K562 (cell line): Measurements from ENCODE around the gene ARHGAP26. TPM values are rescaled to one million over a fixed set of nuclear protein-coding genes. Genes with fewer than 3 reads are reported as not detected.

ENCODE experiments used
- CBX3 ChIP-seq, 2 experiments: IDR thresholded peaks; 1 replicate in 1 of 2; 2 replicates in 1 of 2; pipeline ENCODE4 v1.6.1; 2012; ENCODE audit warnings: inconsistent platforms in 2 of 2, low read length in 2 of 2, borderline replicate concordance in 1 of 2, control low read depth in 1 of 2
- ETV1 ChIP-seq: fragments of 450-650 bp; conservative IDR thresholded peaks from 2 replicates; pipeline ENCODE4 v1.6.1; 2016; ENCODE audit warnings: missing genetic modification characterization, control low read depth, low read depth, missing compliant biosample characterization
- MTA2 ChIP-seq: fragments of 450-650 bp; IDR thresholded peaks from 2 replicates; pipeline ENCODE4 v1.6.1; 2016; ENCODE audit warnings: low read depth
- PHB ChIP-seq: fragments of 250-450 bp; sonication (Bioruptor Pico); IDR thresholded peaks from 2 replicates; pipeline ENCODE4 v1.5.0; 2021
- STAT5B ChIP-seq: fragments of 250-450 bp; sonication (Bioruptor Pico); IDR thresholded peaks from 2 replicates; pipeline ENCODE4 v1.8.0; 2021; ENCODE audit warnings: mild to moderate bottlenecking, inconsistent platforms
- polyA plus RNA-seq, 8 experiments: library from polyadenylated mRNA; depleted of rRNA in 4 of 8; stranded (reverse) in 5 of 8; unstranded in 3 of 8; fragments of >200 nt; fragmentation: Nextera tagmentation in 2 of 8; fragmentation: Illumina TruSeq in 1 of 8; extraction: Ambion mirVana in 2 of 8; extraction: Trizol in 1 of 8; gene quantifications; 2 replicates each; pipeline versions ENCODE4 v1.2.1 to v1.2.3, GENCODE V29; 2011 to 2014; ENCODE audit warnings: inconsistent platforms in 1 of 8, missing spikeins in 1 of 8
- total RNA-seq, 7 experiments: library from RNA; depleted of rRNA in 6 of 7; stranded (reverse); fragments of >200 nt in 6 of 7; fragmentation: Illumina TruSeq in 2 of 7; extraction: Trizol in 2 of 7; gene quantifications; 2 replicates each; pipeline versions ENCODE4 v1.2.1 to v1.2.3, GENCODE V29; 2011 to 2021; ENCODE audit warnings: low replicate concordance in 1 of 7
- TF ChIP-seq, protein P1 (sequence below): fragments of 450-650 bp; formaldehyde crosslinking; IDR thresholded peaks from 2 replicates; pipeline ENCODE4 v1.4.0; 2020; ENCODE audit warnings: mild to moderate bottlenecking, moderate library complexity
- TF ChIP-seq, protein P2 (sequence below): fragments of 450-650 bp; IDR thresholded peaks from 2 replicates; pipeline ENCODE4 v1.6.1; 2017; ENCODE audit warnings: antibody characterized with exemption, mild to moderate bottlenecking
- TF ChIP-seq, protein P3 (sequence below): fragments of 450-650 bp; IDR thresholded peaks from 2 replicates; pipeline ENCODE4 v1.6.1; 2016; ENCODE audit warnings: borderline replicate concordance
- TF ChIP-seq, protein P4 (sequence below): sonication (generic); formaldehyde crosslinking; IDR thresholded peaks from 2 replicates; pipeline ENCODE4 v1.4.0; 2020; ENCODE audit warnings: mild to moderate bottlenecking, missing genetic modification reagents

Gene ARHGAP26
- total and polyA plus RNA-seq, 9 of the 15 experiments (the other 6 are each of a cell fraction or from before 2014, with no cell fraction given) = 0.13 to 1.1 (median 0.55) TPM

DNA sequence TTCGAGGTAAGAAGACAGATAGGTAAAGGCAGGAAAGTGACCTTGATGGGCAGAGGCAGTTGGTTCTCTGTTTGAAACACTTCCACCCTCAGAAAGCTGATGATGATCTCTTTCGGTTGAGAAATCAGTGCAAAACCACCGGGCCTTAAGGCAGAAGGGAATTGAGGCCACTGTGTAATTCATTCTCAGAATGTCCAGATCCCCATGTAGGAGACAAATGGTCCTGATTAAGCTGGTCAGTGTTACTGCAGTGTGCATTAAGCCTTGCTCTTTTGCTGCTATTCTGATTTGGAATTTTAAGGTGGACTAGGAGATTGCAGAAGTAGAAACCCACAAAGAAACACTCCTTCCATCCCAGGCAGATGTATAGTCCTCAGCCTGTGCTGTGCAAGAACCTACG lies 255.2 kb downstream of the ARHGAP26 start (continued):
- TF ChIP-seq, protein P1, sequence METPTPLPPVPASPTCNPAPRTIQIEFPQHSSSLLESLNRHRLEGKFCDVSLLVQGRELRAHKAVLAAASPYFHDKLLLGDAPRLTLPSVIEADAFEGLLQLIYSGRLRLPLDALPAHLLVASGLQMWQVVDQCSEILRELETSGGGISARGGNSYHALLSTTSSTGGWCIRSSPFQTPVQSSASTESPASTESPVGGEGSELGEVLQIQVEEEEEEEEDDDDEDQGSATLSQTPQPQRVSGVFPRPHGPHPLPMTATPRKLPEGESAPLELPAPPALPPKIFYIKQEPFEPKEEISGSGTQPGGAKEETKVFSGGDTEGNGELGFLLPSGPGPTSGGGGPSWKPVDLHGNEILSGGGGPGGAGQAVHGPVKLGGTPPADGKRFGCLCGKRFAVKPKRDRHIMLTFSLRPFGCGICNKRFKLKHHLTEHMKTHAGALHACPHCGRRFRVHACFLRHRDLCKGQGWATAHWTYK (CRISPR knock-in tag) = no peak
- TF ChIP-seq, protein P2, sequence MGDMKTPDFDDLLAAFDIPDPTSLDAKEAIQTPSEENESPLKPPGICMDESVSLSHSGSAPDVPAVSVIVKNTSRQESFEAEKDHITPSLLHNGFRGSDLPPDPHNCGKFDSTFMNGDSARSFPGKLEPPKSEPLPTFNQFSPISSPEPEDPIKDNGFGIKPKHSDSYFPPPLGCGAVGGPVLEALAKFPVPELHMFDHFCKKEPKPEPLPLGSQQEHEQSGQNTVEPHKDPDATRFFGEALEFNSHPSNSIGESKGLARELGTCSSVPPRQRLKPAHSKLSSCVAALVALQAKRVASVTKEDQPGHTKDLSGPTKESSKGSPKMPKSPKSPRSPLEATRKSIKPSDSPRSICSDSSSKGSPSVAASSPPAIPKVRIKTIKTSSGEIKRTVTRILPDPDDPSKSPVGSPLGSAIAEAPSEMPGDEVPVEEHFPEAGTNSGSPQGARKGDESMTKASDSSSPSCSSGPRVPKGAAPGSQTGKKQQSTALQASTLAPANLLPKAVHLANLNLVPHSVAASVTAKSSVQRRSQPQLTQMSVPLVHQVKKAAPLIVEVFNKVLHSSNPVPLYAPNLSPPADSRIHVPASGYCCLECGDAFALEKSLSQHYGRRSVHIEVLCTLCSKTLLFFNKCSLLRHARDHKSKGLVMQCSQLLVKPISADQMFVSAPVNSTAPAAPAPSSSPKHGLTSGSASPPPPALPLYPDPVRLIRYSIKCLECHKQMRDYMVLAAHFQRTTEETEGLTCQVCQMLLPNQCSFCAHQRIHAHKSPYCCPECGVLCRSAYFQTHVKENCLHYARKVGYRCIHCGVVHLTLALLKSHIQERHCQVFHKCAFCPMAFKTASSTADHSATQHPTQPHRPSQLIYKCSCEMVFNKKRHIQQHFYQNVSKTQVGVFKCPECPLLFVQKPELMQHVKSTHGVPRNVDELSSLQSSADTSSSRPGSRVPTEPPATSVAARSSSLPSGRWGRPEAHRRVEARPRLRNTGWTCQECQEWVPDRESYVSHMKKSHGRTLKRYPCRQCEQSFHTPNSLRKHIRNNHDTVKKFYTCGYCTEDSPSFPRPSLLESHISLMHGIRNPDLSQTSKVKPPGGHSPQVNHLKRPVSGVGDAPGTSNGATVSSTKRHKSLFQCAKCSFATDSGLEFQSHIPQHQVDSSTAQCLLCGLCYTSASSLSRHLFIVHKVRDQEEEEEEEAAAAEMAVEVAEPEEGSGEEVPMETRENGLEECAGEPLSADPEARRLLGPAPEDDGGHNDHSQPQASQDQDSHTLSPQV = no peak
- no peak for TF ChIP-seq PHB (CRISPR knock-in tag)
- TF ChIP-seq MTA2 = no peak
- TF ChIP-seq, protein P3, sequence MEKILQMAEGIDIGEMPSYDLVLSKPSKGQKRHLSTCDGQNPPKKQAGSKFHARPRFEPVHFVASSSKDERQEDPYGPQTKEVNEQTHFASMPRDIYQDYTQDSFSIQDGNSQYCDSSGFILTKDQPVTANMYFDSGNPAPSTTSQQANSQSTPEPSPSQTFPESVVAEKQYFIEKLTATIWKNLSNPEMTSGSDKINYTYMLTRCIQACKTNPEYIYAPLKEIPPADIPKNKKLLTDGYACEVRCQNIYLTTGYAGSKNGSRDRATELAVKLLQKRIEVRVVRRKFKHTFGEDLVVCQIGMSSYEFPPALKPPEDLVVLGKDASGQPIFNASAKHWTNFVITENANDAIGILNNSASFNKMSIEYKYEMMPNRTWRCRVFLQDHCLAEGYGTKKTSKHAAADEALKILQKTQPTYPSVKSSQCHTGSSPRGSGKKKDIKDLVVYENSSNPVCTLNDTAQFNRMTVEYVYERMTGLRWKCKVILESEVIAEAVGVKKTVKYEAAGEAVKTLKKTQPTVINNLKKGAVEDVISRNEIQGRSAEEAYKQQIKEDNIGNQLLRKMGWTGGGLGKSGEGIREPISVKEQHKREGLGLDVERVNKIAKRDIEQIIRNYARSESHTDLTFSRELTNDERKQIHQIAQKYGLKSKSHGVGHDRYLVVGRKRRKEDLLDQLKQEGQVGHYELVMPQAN = no peak
- TF ChIP-seq ETV1 (tag) = no peak
- TF ChIP-seq CBX3 (IDR thresholded peaks at IDR 0.05; ENCODE audit: borderline replicate concordance in 1 of 2, low read length in 2 of 2) = no peak
- TF ChIP-seq, protein P4, sequence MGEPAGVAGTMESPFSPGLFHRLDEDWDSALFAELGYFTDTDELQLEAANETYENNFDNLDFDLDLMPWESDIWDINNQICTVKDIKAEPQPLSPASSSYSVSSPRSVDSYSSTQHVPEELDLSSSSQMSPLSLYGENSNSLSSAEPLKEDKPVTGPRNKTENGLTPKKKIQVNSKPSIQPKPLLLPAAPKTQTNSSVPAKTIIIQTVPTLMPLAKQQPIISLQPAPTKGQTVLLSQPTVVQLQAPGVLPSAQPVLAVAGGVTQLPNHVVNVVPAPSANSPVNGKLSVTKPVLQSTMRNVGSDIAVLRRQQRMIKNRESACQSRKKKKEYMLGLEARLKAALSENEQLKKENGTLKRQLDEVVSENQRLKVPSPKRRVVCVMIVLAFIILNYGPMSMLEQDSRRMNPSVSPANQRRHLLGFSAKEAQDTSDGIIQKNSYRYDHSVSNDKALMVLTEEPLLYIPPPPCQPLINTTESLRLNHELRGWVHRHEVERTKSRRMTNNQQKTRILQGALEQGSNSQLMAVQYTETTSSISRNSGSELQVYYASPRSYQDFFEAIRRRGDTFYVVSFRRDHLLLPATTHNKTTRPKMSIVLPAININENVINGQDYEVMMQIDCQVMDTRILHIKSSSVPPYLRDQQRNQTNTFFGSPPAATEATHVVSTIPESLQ = no peak
- TF ChIP-seq STAT5B = no peak
